PC-3 (cell line): ENCODE data around the gene FBXW7.

Source experiments
- CTCF ChIP-seq: fragments of 300-600 bp; sonication (generic); conservative IDR thresholded peaks from 2 replicates; pipeline ENCODE4 v1.5.1; 2017; ENCODE audit warnings: antibody characterized with exemption, low read depth, mild to moderate bottlenecking, low read length
- EZH2 ChIP-seq: fragments of 300-600 bp; sonication (generic); IDR thresholded peaks from one replicate; pipeline ENCODE4 v1.6.1; 2017; ENCODE audit warnings: antibody characterized with exemption, mild to moderate bottlenecking, low read length; ENCODE audit not compliant: unreplicated experiment
- EZH2phosphoT487 ChIP-seq: fragments of 300-600 bp; sonication (generic); IDR thresholded peaks from 2 replicates; pipeline ENCODE4 v1.6.1; 2018; ENCODE audit warnings: mild to moderate bottlenecking, antibody characterized with exemption, low read length, borderline replicate concordance

- TF ChIP-seq CTCF (no peak), EZH2 (no peak), EZH2phosphoT487 (no peak)
These were observed 39.6 kb upstream of the FBXW7 start for GRCh38 chr4:152575533-152575932.
